ENCODE results near the gene NAT10.

DNA sequence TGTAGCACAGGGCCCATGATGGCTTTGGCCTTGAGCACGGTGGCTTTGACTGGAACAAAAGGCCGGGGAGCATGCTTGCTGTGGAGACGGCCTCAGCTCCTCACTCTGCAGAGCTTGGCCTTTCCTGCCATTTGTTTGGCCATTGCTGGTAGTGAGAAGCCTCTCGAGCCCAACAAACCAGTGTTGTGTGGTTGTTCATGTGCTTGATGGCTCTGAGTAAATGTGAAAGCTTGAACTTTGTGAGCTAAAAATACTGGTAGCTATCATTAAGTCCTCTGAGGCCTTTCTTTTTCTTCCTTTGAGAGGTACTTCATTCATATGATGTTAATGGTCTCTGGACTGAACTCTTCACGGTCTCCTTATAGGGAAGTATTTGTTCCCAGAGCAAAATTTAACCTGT, 39.6 kb downstream of the NAT10 start:
- TF ChIP-seq, protein P1, sequence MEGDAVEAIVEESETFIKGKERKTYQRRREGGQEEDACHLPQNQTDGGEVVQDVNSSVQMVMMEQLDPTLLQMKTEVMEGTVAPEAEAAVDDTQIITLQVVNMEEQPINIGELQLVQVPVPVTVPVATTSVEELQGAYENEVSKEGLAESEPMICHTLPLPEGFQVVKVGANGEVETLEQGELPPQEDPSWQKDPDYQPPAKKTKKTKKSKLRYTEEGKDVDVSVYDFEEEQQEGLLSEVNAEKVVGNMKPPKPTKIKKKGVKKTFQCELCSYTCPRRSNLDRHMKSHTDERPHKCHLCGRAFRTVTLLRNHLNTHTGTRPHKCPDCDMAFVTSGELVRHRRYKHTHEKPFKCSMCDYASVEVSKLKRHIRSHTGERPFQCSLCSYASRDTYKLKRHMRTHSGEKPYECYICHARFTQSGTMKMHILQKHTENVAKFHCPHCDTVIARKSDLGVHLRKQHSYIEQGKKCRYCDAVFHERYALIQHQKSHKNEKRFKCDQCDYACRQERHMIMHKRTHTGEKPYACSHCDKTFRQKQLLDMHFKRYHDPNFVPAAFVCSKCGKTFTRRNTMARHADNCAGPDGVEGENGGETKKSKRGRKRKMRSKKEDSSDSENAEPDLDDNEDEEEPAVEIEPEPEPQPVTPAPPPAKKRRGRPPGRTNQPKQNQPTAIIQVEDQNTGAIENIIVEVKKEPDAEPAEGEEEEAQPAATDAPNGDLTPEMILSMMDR (conservative IDR thresholded peaks at IDR 0.05; ENCODE audit: low read depth, low read length): no peak
- no peak for TF ChIP-seq EZH2 (IDR thresholded peaks at IDR 0.05; ENCODE audit: low read length, unreplicated experiment)
